GM21360 (cell line): Measurements from ENCODE around the gene BORCS5.
"Not testable (repeated sequence)": the region's sequence is repeated elsewhere in the genome, so short reads cannot be mapped to it uniquely, and the experiment has no call there.

Experiments
- ATAC-seq: cut with Tn5 transposase; IDR thresholded peaks from one replicate; pipeline ENCODE4 v1.9.1; 2021; ENCODE audit warnings: mild to moderate bottlenecking, moderate library complexity; ENCODE audit not compliant: unreplicated experiment

The BORCS5 gene

GRCh38 chr12:12481631-12482030 lies 124.8 kb downstream of the BORCS5 start:
- ATAC-seq, result no peak

DNA sequence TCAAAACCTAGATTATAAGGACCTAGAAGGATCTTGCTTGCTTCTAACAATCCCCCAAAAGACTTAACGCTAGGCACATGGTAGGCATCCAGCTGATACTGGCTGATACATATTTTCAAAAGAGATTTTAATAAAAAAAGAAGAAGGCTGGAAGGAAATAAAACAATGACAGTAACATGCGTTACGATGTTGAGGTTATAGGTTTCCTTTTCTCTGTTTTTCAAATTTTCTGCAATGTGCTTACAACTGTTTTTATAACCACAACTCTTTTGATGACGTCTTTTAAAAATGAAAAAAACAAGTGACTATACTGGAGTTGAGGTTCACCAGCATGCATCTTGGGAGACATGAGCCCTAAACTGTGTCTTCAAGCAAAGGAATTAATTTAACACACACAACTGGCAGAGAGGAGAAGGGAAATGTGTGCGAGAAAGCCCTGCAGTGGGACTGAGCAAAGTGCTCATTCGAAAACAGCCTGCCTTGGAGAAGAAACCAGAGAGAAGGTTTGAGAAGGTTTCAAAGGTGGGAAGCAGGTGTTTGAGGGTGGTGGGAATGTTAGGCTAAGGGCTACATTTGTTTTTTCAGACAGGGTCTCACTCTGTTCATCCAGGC lies 125.4 kb downstream of the BORCS5 start:
- ATAC-seq, result no peak

- no peak for ATAC-seq
These were observed 126.1 kb downstream of the BORCS5 start for GRCh38 chr12:12482959-12483358.

- ATAC-seq, result no peak
These were observed 126.6 kb downstream of the BORCS5 start for GRCh38 chr12:12483438-12483837.

DNA sequence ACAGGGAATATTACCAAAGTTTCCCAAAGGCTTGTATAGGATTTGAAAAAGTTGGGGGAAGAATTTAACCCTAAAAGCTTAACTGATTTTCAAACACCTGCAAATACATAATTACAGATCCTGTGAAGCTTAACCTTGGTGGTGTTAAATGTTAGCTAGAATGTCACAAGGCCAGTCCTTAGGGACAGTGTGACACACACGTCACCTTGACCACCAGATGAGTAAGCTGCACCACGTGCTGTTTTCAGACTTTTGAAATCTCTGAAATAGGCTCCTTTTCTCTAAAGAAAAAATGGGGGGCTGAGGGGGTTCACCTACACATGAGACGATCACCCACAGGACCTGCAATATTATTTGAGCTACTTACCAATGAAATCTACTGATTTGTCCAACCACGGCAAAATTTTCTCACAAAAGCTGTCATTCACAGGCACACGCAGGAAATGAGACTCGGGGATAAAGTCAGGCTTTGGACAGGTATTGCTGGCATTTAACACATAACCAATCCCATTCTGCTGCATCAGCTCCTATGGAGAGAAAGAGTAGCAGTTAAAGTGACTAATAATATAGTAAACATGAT lies 129.9 kb downstream of the BORCS5 start:
- peak; percentile 51 for ATAC-seq

DNA sequence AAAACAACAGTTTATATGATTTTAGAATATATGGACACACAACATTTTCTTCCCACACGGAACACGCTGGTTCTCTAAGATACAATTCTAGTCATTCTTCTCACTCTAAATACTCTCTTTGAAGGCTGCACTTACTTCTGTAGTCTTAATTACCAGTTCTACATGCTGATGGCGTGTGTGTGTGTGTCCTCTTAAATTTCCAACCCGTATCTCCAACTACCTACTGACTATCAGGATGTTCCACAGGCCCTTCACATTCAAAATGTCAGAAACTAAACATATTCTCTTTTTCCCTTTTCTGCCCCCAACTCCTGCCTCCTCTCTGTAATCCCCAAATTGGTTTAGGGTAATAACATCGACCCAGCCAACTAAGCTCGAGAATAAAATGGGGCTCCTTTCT lies 130.6 kb downstream of the BORCS5 start:
- no peak for ATAC-seq

DNA sequence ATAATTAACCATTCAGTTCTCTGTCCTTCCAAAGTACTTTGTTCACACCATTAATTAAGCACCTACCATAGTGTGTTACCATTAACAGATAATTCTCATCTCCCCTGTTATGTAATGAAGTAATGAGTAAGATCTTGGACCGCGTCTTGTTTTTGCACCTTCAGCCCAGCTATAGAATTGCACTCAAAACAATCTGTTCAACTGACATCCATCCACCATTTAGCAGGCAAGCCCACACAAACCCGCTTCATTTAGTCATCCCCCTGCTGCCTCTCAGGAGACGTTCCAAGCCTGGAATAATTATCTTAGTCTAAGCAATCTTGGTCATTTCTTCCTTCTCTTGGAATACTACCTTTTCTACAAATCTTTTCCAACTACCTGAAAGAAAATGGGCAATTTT lies 131.4 kb downstream of the BORCS5 start:
- no peak for ATAC-seq

DNA sequence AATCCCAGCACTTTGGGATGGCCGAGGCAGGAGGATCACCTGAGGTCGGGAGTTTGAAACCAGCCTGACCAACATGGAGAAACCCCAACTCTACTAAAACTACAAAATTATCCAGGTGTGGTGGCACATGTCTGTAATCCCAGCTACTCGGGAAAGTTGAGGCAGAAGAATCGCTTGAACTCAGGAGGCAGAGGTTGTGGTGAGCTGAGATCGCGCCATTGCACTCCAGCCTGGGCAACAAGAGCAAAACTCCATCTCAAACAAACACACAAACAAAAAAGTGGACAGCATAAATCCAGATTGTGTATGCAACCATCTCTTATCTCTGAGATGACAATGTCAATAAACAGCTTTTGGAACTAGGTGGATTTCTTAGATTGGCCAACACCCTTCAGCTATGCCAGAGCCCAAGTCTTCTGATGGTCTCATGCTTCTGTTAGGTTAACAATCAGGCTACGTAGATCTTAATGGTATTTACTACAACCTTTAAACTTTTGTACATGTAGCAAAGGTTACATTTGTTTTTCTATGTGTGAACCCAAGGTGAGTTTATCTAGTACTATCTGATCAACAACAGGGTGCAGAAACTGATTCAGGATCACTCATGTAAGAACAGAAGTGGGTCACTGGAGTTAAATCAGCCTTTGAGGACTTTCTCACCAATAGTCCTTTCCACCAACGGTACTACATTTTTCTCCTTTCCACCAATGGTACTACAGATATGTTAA lies 132.1 kb downstream of the BORCS5 start:
- no peak for ATAC-seq

- no peak for ATAC-seq
These were observed 134.7 kb downstream of the BORCS5 start for GRCh38 chr12:12491606-12492005.

GRCh38 chr12:12492547-12492946 lies 135.7 kb downstream of the BORCS5 start:
- ATAC-seq, result no peak

DNA sequence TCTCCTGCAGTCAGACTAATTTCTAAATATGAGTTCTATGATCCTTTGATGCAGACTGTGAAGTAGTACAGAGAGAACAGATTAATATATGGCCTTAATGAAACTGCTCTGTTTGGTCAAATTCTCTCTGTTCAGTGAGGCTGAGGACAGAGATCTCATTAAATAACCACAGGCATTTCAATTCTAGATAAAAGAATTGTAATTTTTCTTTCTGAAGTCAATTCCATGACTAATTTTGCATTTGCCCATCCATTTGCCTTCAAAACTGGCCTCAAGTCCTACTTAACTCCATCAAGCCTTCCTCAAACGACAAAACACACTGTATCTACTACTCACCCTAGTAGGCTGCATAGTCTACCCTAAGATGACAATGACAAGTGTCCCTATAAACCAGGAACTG lies 138.7 kb downstream of the BORCS5 start:
- ATAC-seq, result no peak

DNA sequence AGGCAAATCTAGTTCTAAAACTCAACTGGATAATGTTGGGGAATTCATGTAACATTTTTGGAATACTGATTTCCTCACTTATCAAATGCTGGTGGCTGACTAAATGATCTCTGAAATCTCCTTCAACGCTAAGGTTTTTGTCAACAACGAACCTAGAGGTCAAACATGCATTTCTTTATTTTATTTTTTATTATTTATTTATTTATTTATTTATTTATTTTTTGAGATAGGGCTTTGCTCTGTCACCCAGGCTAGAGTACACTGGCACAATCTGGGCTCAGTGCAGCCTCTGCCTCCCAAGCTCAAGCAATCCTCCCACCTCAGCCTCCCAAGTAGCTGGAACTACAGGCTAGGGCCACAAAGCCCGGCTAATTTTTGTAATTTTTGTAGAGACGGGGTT lies 141.3 kb downstream of the BORCS5 start:
- ATAC-seq, result no peak

GRCh38 chr12:12499909-12500604 lies 143.2 kb downstream of the BORCS5 start:
- no peak for ATAC-seq

DNA sequence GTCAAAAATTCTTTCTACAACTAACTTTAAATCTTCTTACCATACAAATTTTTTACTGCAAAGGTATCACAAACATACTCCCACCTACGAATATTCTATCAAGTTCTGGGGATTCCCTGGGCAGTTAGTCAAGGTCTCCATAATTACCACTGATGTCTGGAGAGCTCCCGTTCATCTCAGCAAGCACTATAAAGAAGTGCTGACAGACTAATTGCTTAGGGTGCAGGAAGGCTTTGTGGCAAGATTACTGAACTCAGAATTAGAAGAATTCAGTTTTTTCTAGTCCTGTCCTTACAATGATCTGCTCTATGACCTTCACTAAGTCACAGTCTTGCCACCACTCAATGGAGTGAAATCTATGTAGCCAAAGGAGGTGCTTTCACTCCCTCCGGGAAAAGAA lies 144.2 kb downstream of the BORCS5 start:
- no peak for ATAC-seq

GRCh38 chr12:12502130-12502814 lies 145.4 kb downstream of the BORCS5 start:
- not testable (repeated sequence) for ATAC-seq

DNA sequence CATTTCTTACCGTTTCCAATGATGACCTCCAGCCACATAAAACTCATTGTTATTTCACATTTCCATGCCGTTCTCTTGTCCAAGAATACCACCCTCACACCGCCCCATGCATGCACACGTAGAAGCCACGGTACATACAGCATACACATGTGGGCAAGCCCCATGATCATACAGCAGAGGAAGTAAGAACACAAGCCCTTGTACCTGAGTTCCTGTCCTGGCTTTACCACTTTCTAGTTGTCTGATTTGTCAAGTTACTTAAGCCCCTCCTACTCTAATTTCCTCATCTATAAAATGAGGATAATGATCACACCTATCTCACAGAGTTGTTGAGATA lies 145.9 kb downstream of the BORCS5 start:
- ATAC-seq, result no peak

- ATAC-seq, result no peak
These were observed 146.7 kb downstream of the BORCS5 start for GRCh38 chr12:12503384-12504078.

- ATAC-seq, result peak; percentile 76
These were observed 148.9 kb downstream of the BORCS5 start for GRCh38 chr12:12505544-12506495.

DNA sequence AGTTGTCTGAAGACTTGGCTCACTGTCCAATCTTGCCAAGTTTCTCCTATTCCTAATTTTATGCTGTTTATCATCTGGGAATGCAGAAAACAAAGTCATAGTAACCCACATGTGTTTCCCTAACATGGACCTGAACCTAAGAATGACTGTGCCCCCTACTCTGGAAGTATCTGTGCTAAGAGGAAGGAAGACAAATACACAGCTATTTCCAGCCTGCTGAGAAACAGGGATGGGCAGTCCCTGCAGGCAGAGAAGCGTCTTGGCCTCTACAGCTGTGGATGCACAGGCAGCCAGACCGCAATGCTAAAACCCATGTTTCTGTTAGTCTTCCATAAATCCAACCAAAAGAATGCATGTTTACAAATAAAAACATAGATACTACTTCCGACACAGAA lies 149.6 kb downstream of the BORCS5 start:
- no peak for ATAC-seq

GRCh38 chr12:12507121-12507520 lies 150.2 kb downstream of the BORCS5 start:
- no peak for ATAC-seq
